NCI-H526 (cell line): ENCODE results near the gene HOXA6.
A peak's percentile ranks its signal among the peaks of the same experiment; 100 is the strongest.

Experiments used
- DNase-seq, 2 experiments: peaks; one replicate each; lab custom pipeline; 2025; lab: John Stamatoyannopoulos, UW

The HOXA6 gene

DNA sequence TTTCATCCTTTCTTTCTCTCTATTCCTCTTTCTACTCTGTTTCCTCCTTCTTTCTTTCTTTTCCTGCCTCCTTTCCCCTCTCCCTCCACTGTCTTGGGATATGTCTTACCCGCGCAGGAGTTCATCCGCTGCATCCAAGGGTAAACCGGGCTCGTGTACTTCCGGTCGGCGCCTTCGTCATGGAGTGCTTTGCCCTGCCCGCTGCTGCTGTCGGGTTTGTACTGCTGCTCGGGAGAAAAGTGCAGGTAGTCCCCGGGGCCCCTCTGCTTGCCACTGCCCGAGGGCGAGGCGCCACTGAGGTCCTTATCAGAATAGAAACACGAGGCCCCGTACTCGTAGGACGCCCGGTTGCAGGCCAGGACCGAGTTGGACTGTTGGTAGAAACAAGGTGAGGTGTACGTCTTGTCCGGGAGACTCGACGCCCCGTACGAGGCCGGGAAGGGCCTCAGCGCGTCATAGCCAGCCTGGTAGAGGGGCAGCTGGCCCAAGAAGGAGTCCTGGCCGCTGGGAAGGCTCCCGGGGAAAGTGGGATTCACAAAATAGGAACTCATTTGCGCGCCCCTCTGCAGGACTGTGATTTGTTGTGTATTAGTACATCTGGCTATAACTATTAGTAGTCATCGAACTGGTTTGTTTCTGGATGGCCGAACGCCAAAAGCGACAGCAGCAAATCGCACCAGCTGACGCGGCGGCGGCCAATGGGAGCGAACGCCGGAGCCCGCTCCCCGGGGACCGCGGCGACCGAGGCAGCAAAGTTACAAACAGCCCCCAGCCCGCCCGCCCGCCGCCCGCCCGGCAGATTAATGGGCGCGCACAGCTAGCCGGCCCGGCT lies at the start of gene HOXA6:
Gene HOXA6, minus strand, starts transcription at position 576 of the 832 bp plus-strand sequence. Its CDS starts 25 bp downstream, at position 551.
- DNase-seq, result no peak

DNA sequence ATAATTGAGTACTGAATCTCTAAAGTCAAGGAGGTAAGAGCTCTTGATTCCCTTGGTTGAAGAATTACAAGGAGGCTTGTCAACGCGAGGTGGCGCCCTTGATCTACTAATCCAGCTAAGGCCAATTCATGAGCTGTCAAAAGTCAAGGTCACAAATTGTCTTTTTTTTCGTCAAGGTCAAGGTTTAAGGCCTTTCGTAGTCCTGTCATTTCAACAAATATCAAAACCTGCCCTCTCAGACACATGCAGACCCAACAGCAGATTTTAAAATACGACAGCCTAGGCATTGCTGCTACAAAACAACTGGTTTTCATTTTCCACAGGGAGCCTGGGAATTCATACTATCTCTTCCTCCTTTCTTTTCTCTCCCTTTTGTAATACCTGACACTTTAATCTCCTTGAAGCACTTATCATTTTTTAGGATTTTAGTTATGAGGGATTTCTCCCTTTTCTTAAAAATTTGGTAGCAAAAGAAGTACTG lies 48.8 kb upstream of the HOXA6 start:
- peak; percentile 91 to 93 for DNase-seq

DNA sequence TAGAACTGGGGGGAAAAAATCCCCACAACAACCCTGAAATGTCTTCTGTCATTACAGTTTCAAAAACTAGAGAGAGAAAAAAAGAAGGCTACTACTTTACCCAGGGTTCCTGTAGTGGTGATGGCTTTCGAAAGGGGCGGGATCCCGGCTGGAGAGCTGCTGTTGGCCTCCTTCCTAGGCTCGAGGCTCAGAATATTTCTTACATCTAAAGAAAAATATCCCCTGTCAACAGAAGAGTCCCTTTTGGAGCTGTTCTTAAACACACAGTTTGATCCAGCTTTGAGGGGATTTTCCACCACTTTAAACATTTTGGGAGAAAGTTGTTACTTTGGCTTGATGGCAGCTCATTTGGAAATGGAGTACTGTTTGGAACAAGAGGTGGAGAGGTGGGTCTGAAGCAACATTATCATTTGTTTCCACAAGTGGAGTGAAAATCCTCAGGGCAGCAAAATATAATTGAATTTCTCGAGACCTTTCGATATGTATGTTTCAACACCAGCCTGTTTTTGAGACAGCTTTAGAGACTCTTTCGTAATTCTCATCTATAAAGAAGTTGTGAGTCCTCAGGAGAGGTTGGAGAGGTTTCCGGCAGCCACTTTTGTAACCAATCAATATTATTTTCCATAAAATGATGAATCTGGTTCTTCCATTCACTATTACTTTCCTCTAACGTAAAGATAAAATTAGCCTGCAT lies 47.3 kb upstream of the HOXA6 start:
- DNase-seq, result no peak

DNA sequence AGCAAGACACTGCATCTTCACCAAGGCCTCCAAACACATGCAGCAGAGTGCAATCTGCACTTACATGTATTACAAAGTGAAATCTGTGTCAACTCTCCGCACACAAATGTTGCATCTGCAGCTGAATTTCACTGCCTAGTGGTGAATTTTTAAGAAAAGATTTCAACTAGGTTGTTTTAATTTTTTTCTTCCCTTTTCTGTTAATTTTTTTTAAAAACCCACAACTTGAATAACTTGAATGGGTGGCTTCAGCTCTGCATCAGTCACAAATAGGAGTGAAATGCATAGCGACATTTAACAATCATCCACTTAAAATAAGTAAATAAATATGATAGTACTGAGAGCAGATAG lies 46.4 kb upstream of the HOXA6 start:
- no peak for DNase-seq

DNA sequence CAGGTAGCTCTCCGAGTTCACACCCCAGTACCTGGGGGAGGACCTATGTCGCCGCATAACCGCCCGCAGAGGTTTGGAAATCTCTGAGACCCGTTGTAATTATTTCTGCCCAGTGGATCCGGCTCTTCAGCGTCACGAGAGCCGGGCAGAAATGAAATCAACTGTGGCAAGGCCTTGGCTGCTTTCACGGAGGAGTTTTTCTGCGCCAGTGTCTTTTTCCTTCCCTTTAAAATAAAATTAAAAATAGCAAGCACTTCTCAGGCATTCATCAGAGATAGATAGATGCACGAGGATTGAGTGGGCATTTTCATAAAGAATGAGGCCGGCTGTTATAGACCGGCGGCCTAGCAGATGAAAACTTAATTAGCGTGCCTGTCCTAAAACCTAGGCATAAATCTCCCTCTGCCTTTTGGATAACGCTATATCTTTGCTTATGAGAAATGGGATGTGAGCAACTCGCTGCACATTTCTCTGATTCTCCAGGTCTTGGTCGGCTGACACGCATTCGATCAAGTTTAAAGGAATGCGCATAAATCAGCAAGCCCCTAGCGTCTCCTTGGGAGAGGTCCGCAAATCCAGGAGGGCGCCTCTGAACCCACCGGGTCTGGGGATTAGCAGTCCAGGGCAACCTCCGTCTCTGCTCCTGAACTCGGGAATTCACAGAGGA lies 45.9 kb upstream of the HOXA6 start:
- no peak for DNase-seq

DNA sequence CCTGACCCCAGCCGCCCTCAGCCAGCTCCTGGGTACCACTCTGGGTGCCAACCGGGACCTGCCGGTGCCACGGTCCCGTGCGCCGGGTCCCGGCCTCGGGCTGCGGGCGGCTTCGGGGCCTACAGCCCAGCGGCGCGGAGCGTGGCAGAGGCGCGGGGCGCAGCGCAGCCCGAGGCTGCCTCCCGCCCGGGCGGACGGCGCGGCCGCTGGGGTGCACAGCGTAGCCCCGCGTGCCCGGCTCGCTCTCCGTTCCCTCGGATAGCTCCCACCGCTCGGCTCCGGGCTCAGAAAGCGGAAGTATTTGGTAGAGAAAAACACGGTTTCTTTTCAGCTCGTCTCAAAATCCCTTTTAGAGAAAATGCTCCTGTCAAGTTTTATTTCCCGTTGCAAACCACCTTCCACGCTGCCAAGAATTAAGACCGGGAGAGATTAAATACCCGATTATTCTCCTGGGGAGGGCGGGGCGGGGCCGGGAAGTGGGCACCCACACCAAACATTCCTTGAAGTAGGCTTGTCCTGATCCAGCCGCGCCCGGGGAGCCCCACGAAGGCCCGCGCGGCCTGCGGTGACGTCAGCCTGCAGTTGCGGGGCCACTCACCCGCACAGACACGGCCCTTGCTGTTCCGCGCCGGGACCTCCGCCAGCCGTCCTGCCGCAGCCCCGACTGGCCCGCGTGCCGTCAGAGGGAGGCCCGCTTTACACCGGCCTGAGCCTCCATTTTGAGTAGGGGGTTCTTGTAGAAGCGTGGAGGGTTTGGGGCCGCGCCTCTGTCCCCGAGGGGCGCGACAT lies 45.2 kb upstream of the HOXA6 start:
- no peak for DNase-seq

DNA sequence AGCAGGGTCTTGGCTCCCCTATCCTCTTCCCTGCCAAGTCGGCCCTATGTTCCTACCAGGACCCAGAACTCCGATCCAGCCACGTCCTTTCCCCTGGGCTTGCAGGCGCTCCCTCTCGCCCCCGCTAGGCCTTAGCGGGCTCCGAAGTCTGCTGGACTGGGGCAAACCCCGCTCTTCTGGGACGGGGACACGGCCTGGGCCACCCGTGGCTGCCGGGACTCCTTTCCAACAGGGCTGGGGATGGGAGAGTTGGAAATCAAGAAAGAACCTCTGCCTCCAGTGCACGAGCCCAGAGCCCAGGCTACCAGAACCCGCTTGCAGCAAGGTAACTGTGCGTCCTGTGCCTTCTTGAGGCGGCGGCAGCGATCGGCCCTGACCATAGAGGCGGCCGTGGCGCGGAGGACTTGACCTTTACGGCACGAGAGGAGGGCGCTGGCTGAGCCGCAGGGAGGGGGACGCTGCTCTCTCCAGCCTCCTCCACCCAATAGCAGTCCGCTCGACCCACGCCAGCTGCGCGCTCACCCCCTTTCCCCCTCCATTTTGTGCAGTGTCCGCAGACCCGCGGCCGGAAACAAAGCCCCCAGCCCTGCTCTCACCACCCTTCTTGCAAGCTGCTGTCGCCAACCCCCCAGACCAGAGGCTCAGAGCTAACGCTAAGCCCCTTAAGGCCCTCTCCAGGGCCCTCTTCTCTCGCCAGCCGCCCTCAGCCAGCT lies 44.4 kb upstream of the HOXA6 start:
- DNase-seq, result no peak

DNA sequence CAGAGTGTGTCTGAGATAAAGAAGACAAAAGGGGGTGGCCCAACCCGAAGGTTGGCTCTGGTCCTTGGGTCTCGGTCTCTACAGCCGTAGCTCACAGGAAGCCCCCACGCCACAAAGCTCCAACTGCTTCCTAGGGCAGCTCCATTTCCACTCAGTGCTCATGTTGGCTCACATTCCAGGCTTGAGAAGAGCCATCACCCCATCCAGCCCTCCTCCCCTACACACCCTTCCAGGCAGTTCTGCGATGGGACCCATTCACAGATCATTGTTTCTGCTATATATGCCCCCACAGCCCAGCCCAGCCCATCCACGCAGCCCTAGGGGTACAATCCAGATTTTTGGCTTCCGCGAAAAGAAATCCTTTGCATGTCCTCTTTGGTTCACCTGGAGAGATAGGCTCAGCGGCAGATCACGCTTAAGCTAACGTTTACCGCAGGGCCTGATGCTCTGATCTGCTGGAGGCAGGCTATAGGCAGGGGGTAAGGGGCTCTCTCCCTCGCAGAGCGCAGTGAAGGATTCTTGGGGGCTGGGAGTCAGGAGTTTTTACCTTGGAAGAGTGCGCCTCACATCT lies 43.7 kb upstream of the HOXA6 start:
- no peak for DNase-seq

DNA sequence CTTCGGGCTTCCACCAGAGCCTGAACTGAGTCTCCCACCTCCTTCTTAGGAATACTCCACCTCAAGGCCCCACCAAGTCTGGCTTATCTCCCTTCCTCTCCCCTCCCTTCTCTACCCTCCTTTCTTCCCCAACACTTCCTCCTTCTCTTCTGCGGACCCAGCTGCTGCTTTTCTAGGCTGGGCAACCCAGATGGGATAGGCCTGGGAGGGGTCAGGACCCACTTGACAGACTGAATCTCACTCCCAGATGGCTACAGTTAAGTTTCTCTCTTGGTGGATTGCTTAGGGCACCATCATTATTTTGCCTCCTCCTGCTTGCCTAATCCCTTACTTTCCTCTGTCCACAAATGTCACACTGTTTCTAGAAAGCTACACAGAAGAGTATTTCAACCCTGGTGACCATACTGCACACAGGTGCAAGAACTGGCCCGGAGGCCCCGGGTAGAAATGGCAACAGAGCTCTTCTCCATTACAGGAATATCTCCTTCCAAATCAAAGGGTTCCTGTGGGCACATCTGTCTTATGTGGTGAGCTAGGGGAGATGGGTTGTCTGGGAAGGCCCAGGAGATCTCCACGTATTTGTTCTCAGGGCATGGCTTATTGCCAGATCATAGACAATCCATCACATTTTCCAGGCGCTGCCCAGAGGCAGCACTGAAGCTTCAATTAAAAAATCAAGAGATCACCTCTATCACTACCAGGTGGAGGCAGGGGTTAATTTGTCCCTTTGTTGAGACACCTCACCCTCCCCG lies 42.6 kb upstream of the HOXA6 start:
- DNase-seq, result no peak

DNA sequence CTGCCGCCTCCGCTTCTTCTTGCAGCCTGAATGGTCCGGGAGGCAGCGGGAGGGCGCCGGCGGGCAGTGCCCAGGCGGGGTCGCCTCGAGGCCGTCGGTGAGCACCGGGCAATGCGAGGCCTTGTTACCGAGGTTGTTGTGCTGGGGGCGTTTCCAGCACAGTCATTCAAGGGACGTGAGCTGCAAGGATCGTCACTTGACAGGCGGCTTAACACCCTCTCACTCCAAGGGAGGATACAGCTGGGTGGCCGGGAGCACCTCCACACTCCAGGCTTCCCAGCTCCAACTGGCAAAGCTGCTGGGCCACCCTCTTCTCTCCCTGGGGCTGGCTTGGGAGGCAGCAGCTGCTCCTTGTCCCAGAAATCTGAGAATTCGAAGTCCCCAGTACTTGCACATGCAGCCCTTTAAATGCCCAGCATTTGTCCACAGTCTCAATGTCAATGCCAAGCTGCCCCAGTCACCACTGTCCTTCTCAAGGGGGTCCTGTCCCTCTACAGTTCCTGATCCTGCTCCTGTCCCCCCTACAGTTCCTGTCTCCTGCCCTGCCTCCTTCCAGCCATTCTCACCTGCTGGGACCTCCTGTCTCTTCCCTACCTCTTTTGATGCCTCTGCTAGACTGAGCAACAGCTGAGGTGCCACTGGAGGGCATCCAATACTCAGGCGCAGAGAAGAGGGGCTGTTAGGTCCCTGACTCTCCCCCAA lies 41.9 kb upstream of the HOXA6 start:
- no peak for DNase-seq

DNA sequence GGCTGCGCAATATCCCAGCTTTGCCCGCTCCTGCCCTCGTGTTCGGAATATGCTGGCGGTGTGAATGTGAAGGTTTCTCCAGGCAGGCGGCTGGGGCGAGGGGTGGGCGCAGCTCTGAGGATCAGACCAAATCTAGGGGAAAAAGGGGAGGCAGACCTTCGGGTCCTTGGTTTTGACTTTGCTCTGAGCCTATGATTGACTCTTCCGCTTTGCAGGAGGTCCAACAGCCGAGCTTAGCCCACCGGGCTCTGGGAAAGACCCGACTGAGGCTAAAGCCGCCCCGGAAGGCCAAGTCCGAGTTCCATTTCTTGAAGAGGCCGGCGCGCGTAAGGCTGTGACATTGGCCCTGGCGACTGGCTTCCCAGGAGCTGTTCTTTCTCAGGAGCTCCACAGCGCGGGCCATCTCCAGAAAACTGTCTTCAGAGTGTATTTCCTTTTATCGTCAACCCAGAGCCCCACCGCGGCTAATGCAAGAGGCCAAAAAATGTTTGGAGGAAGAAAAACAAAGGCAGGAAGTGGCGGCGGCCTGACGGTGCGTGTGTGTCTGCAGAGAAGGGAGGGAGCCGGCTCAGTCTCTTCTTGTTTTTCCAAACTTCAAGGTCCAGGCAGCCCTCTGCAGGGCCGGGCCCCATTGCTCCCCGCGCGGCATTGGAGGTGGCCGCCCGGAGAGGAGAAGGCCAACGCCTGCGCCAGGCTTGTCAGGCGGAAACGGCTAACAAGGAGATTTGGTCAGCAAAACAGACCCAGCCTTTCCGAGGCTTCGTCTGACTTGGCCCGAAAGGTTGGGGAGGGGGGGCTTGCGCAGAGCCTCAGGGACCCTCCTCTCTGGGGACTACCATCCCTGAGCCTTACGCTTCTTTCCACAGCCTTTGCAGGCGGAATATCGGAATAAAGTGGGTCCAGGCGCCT lies 41.1 kb upstream of the HOXA6 start:
- no peak for DNase-seq

DNA sequence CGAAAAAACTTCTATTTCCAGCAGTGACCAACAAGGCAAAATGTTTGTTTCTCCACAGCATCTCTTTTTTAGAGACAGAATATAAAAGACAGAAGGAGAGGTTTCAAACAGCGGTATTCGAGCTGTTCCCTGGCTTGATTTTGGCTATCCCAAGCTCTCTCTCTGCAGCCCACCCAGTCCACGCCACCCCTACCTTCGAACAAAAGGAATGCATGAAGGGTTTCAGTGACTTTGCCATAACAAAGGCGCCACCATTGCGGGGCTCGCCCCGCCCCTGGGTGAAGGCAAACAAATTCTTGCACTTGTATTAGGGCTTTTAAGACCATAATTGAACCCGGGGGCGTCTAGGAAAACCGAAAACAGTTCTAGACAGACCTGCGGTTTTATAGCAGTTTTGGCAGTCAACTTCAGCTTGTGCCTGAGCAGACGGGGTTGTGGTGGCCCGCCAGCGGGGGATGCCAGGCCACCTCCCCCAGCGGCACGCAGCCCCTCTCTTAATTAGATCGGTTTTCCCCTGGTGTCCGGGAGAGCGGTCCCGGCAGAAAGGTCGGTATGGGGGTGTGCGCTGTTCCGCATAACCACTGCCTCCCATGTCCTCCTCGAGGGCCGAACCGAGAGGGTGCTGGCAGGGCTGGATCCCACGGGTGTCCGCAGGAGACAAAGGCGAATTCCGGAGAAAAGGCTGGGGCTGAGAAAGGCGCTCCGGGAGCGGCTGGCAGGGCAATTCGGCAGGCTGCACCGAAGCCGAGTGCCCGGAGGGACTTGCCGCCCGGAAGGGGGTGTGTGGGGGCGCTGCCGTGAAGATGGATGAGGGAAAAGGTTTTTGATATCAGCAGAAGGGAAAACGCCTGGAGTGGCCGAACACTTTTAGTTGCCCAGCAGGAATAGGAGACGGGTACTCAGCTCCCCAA lies 40.2 kb upstream of the HOXA6 start:
- DNase-seq, result no peak

DNA sequence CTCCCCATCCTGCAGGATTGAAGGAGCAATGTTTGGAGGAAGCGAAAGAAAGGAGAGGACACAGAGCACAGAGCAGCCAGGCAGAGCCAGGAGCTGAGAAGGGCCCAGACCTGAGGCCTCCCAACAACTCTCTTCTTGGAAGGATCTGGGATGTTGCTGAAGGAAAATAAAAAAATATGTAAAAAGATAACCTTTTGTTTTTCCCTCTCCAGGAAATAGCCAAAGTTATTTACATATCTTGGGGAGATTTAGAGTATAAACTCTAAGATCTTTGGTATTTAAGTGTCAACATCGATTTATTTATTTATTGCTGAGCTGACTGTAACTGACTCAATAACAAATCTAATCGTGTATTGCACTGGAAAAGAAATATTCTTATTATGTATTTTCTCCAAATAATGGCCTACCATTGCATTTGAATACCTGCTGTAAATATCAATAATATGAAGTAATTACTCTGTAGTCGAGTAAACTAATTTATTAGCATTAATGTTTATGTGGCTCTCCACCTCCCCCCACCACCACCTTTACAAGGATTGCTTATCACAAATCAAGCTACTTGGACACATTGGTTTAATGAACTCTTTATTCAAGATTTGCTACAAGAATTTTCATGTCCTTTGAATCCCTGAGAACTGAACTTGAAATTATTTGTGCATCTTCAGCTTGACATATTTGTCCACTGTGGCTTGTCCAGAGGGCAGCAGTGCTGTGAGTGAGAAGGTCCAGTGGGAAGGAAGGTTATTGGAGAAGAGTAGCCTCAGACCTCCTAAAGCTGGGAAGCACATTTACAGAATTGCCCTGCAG lies 39.3 kb upstream of the HOXA6 start:
- DNase-seq, result no peak

DNA sequence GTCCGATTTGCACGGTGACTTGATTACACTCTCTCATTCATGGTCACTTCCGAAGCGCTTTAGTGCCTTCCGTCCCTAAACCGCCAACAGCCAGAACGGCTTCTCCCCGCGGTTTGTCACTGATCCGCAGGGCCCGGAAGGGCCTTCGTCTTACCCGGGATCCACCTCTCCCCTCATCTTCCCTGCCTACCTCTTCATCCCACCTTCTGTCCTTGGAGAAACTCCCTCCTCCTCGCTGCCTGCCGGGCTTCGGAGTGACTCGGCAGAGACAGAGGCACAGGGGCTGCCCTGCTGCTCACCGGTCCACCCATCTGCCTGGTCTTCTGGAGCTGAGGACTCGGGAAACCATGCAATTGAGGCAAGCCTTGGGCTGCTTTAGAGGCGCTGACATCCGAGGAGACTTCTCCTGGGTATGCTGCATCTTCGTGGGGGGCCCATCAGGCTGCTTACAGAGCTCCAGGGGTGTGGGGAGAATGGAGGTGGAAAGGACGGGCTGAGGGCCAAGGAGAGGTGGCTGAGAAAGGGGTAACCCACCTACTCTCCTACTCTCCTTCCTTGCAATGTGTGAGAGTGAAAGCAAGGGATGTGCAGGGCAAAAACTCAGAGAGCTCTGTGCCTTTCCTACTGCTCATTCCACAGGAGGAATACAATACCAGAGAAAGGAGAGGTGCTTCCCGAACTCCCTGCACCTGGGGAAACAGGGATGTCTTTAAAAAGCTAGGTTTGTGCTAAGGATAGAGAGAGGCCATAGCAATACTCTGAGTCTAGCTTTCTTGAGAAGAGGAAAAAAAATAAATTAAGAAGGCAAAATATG lies 38.5 kb upstream of the HOXA6 start:
- DNase-seq, result peak in 1 of 2 experiments; percentile 40

DNA sequence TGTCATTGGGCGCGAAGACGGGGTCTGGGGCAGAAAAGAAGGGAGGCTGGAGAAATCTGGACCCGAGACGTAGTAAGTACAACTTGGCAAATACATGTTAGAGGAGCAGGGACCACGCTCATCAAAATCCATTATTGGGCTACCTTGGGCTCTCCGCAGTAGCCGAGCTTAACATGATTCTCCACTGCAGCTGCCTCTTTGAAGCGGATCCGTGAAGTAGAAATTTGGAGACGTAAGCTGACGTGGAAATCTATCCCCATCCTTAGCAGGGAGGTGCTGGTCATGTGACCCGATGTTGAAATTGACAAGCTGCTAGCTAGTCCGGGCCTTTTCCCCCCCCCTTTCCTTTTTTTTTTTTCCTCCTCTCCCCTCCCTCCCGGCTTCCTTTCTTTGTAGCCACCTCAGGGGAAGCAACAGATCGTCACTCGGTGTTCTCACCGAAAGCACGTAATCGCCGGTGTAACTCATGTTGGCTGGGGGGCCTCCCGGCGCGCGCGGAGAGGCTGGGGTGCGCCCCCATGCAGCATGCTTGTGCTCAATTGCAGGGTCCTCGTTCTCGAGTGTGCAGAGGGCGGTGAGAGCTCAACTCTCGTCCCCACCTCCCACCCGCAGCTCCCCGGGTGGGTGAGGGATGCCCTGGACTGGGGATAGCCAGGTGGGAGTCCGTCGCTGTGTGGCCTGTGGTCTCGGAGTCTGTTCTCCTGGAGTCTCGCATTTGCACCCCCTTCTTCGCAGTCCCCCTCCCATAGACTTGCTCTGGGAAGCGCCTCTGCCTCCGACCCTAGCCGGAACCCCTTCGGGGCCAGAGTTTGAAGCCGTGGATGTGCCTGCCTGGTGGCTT lies 37.7 kb upstream of the HOXA6 start, which contains the start of gene HOXA11:
Gene HOXA11, minus strand, starts transcription at position 220 of the 841 bp plus-strand sequence. Its CDS starts 88 bp downstream, at position 132.
- DNase-seq, result peak in 1 of 2 experiments; percentile 75
